Stimulated activated CD4-positive, alpha-beta T cell treated with anti-CD3 and anti-CD28 coated beads, Interleukin-2, amount 100 ng/mL, for 4 hours (primary cell): ENCODE results near the gene NUDT1.

ENCODE experiments used
- DNase-seq: peaks from one replicate; pipeline ENCODE4 v3.0.0-alpha.2; 2020; ENCODE audit warnings: low read depth

NUDT1 gene

GRCh38 chr7:2241580-2242540, at the start of gene NUDT1, which contains the start of gene MRM2:
TSS of gene NUDT1 (plus strand) at chr7:2242226. CDS start at chr7:2244575, 2,349 bp downstream.
TSS of gene MRM2 (minus strand) at chr7:2242205. CDS start at chr7:2242169, 36 bp downstream.
- peak; percentile 48 for DNase-seq

- no peak for DNase-seq
These were observed 49.0 kb upstream of the NUDT1 start for GRCh38 chr7:2192831-2193534.

- no peak for DNase-seq
These were observed 48.3 kb upstream of the NUDT1 start for GRCh38 chr7:2193575-2194305.

GRCh38 chr7:2195400-2196246, 46.4 kb upstream of the NUDT1 start:
- no peak for DNase-seq

- no peak for DNase-seq
These were observed 45.3 kb upstream of the NUDT1 start for GRCh38 chr7:2196381-2197378.

- DNase-seq: no peak
These were observed 44.4 kb upstream of the NUDT1 start for GRCh38 chr7:2197436-2198155.

- no peak for DNase-seq
These were observed 43.8 kb upstream of the NUDT1 start for GRCh38 chr7:2198206-2198605.

- no peak for DNase-seq
These were observed 43.3 kb upstream of the NUDT1 start for GRCh38 chr7:2198760-2199159.

GRCh38 chr7:2199528-2199927, 42.5 kb upstream of the NUDT1 start:
- no peak for DNase-seq

- no peak for DNase-seq
These were observed 42.0 kb upstream of the NUDT1 start for GRCh38 chr7:2199956-2200583.

GRCh38 chr7:2200584-2200980, 41.4 kb upstream of the NUDT1 start:
- DNase-seq: no peak

- no peak for DNase-seq
These were observed 40.9 kb upstream of the NUDT1 start for GRCh38 chr7:2201128-2201527.

- DNase-seq: no peak
These were observed 40.2 kb upstream of the NUDT1 start for GRCh38 chr7:2201686-2202360.

GRCh38 chr7:2202361-2202761, 39.7 kb upstream of the NUDT1 start:
- DNase-seq: no peak

GRCh38 chr7:2202901-2203765, 38.9 kb upstream of the NUDT1 start:
- no peak for DNase-seq

GRCh38 chr7:2203766-2204300, 38.2 kb upstream of the NUDT1 start:
- DNase-seq: no peak

- DNase-seq: no peak
These were observed 37.6 kb upstream of the NUDT1 start for GRCh38 chr7:2204446-2204845.
